ENCODE measurements around the gene SPOCK1.

GRCh38 chr5:137176609-137177008 lies 322.5 kb downstream of the SPOCK1 start:
- TF ChIP-seq CTCF (IDR thresholded peaks at IDR 0.05; ENCODE audit: low read depth, low read length, missing input control) (no peak), RXRA (IDR thresholded peaks at IDR 0.05) (no peak), MAX (IDR thresholded peaks at IDR 0.05) (no peak)
